Muscle of leg (tissue), 11 donors: Measurements from ENCODE around the gene CCNF. TPM values are rescaled to one million over a fixed set of nuclear protein-coding genes. Genes with fewer than 3 reads are reported as not detected.
A peak's percentile ranks its signal among the peaks of the same experiment; 100 is the strongest.
"Not testable (repeated sequence)": the region's sequence is repeated elsewhere in the genome, so short reads cannot be mapped to it uniquely, and the experiment has no call there.

ENCODE experiments used
- DNase-seq: peaks from one replicate; pipeline ENCODE4 v3.0.0; 2013
- H3K27ac ChIP-seq: one replicate; pipeline ENCODE4 v1.5.1; 2013; ENCODE audit warnings: mild to moderate bottlenecking, low read length, control low read depth
- H3K27me3 ChIP-seq: one replicate; pipeline ENCODE4 v1.6.1; 2013; ENCODE audit warnings: low read length; ENCODE audit not compliant: control insufficient read depth, insufficient read depth
- H3K36me3 ChIP-seq: one replicate; pipeline ENCODE4 v1.6.1; 2013; ENCODE audit warnings: low read length; ENCODE audit not compliant: control insufficient read depth, insufficient read depth
- H3K4me1 ChIP-seq: one replicate; pipeline ENCODE4 v1.6.1; 2013; ENCODE audit warnings: low read length; ENCODE audit not compliant: control insufficient read depth, insufficient read depth
- H3K4me3 ChIP-seq: one replicate; pipeline ENCODE4 v1.5.1; 2013; ENCODE audit warnings: low read length, control low read depth
- H3K9me3 ChIP-seq: replicated peaks from 2 replicates; pipeline ENCODE4 v1.6.1; 2013; ENCODE audit warnings: low read depth, low read length; ENCODE audit not compliant: control insufficient read depth
- WGBS: methylation state at CpG from one replicate; pipeline ENCODE4 v1.1.5; 2013; ENCODE audit warnings: missing lambda C conversion rate; ENCODE audit not compliant: insufficient coverage; 5-methylcytosine and 5-hydroxymethylcytosine counted together
- polyA plus RNA-seq, 8 donors: library from polyadenylated mRNA; unstranded; fragments of 120-200 nt; gene quantifications; one replicate each; pipeline versions ENCODE4 v1.2.1 to v1.2.3, GENCODE V29; 2013; ENCODE audit warnings: inconsistent platforms in 1 of 8, low replicate concordance in 1 of 8; ENCODE audit not compliant: insufficient read length in 8 of 8, insufficient read depth in 1 of 8
- total RNA-seq: library from RNA; stranded (reverse); fragments of 120-200 nt; gene quantifications from one replicate; pipeline ENCODE4 v1.2.4, GENCODE V29; 2013

The CCNF gene
- total and polyA plus RNA-seq, 9 donors = 5.3 to 9.1 (median 8.0) TPM

GRCh38 chr16:2475413-2476344, 46.4 kb downstream of the CCNF start:
- no peak for DNase-seq
- Histone ChIP-seq H3K4me3 (peak overlapping the region; percentile 48), H3K4me1 (peaks cover 42% of the 10 kb centered on the region), H3K36me3 (no peaks in the 10 kb centered on the region), H3K27ac (no peak overlapping the region), H3K27me3 (peaks cover 18% of the 10 kb centered on the region), H3K9me3 (no peaks in the 10 kb centered on the region)
- 10% methylated on average over 52 of the region's 55 CpGs for WGBS

DNA sequence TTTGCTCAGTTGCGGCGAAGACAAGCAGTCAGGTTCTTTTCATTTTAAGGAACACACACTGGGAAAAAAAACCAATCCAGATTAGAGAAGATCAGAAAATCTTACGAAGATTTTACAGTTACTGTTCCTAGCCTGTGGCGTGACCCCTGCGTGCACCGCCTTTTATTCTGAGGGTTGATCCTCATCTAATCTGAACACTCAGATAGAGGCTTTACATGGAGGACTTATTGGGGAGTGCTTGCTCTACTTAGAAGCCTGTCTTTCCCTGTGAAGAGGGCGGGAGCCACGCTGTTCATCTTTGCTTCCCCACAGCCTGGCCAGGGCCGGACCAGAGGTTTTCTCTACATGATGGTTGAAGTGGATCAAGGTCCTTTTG, 47.1 kb downstream of the CCNF start:
- Histone ChIP-seq H3K4me1 (peaks cover 44% of the 10 kb centered on the region), H3K27me3 (peaks cover 17% of the 10 kb centered on the region), H3K9me3 (no peaks in the 10 kb centered on the region), H3K4me3 (no peak overlapping the region), H3K36me3 (no peaks in the 10 kb centered on the region), H3K27ac (no peak overlapping the region)
- 95% methylated on average over 3 of the region's 9 CpGs for WGBS
- DNase-seq = no peak

- Histone ChIP-seq H3K4me3 (no peak overlapping the region), H3K9me3 (no peaks in the 10 kb centered on the region), H3K27me3 (peaks cover 16% of the 10 kb centered on the region), H3K36me3 (no peaks in the 10 kb centered on the region), H3K27ac (no peak overlapping the region), H3K4me1 (peaks cover 47% of the 10 kb centered on the region)
- no peak for DNase-seq
- WGBS = 86% methylated on average over 1 of the region's 3 CpGs
Observed at GRCh38 chr16:2476741-2477140, 47.5 kb downstream of the CCNF start.

DNA sequence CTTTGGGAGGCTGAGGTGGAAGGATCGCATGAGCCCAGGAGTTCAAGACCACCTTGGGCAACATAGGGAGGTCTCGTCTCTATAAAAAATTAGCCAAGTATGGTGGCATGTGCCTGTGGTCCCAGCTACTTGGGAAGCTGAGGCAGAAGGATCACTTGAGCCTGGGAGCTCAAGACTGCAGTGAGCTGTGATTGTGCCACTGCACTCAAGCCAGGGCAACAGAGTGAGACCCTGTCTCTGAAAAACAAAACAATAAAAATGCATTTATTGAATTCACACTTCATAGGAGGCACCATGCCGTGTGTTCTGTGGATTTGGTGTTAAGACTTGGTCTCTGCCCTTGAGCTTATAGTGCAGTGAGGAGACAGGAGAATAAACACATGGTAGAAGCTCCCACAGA, 48.1 kb downstream of the CCNF start:
- no peaks in the 10 kb centered on the region for H3K9me3 ChIP-seq
- WGBS = 92% methylated on average over 3 of the region's 3 CpGs
- no peak overlapping the region for H3K4me3 ChIP-seq
- H3K4me1 ChIP-seq = peaks cover 47% of the 10 kb centered on the region
- no peak for DNase-seq
- peaks cover 11% of the 10 kb centered on the region for H3K27me3 ChIP-seq
- no peaks in the 10 kb centered on the region for H3K36me3 ChIP-seq
- H3K27ac ChIP-seq = no peak overlapping the region

GRCh38 chr16:2478279-2478678, 49.0 kb downstream of the CCNF start:
- Histone ChIP-seq H3K4me3 (no peak overlapping the region), H3K27me3 (peaks cover 2% of the 10 kb centered on the region), H3K27ac (no peak overlapping the region), H3K4me1 (peaks cover 47% of the 10 kb centered on the region), H3K9me3 (no peaks in the 10 kb centered on the region), H3K36me3 (no peaks in the 10 kb centered on the region)
- 71% methylated on average over 7 of the region's 8 CpGs for WGBS
- DNase-seq = no peak

DNA sequence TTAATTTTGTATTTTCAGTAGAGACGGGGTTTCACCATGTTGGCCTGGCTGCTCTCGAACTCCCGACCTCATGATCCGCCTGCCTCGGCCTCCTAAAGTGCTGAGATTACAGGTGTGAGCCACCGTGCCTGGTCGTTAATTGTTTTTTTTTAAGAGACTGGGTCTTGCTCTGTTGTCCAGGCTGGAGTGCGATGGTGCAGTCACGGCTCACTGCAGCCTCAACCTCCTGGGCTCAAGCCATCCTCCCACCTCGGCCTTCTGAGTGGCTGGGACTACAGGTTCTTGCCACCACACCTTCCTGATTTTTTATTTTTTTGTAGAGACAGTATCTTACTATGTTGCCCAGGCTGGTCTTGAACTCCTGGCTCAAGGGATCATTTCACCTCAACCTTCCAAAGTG, 50.7 kb downstream of the CCNF start:
- H3K4me1 ChIP-seq = peaks cover 62% of the 10 kb centered on the region
- 99% methylated on average over 8 of the region's 10 CpGs for WGBS

DNA sequence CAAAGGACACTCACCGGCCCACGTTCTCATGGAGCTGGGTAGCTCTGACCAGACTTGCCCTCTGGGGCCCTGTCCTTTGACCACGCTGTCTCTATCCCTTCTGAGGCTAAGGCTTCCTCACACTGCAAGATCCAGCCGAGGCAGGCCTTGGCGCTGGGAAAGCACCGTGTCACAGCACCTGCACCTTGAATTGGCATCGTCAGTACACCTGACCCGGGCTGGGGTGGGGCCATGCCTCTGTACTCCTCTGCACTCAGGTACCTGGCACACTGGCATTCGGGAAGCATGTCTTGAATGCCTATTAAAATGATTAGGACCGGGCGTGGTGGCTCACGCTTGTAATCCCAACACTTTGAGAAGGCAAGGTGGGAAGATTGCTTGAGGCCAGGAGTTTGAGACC, 51.7 kb downstream of the CCNF start:
- Histone ChIP-seq H3K4me1 (peaks cover 59% of the 10 kb centered on the region), H3K27ac (no peak overlapping the region), H3K36me3 (peaks cover 9% of the 10 kb centered on the region), H3K9me3 (no peaks in the 10 kb centered on the region), H3K27me3 (no peaks in the 10 kb centered on the region), H3K4me3 (no peak overlapping the region)
- DNase-seq = no peak
- 85% methylated on average over 9 of the region's 12 CpGs for WGBS

More for the DNA sequence above, 50.7 kb downstream of the CCNF start:
- H3K27ac ChIP-seq, DNase-seq, H3K4me3 ChIP-seq, H3K9me3 ChIP-seq, H3K36me3 ChIP-seq, H3K27me3 ChIP-seq: not testable (repeated sequence)

DNA sequence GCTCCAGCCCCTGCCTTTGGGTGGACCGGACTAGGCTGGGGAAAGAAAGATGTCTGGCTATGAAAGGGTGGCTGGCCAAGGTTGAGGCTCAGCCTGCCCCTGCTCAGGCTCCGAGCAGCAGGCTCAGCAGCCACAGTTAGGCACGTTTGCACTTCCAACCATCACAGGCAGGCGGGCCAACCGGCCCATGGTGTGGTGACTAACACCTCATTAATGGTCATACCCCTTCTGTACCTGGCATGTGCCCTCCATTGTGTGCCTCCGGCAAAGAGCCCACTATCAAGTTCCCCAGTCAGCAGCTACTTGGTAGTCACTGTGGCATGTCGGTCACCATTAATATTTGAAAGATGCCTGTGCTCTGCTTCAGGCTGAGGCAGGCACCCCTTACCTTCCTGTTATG, 52.4 kb downstream of the CCNF start:
- no peak overlapping the region for H3K4me3 ChIP-seq
- H3K36me3 ChIP-seq = peaks cover 11% of the 10 kb centered on the region
- peaks cover 62% of the 10 kb centered on the region for H3K4me1 ChIP-seq
- H3K27me3 ChIP-seq = no peaks in the 10 kb centered on the region
- WGBS = 51% methylated on average over 4 of the region's 7 CpGs
- peak overlapping the region; percentile 93 for H3K27ac ChIP-seq
- no peaks in the 10 kb centered on the region for H3K9me3 ChIP-seq
- no peak for DNase-seq

DNA sequence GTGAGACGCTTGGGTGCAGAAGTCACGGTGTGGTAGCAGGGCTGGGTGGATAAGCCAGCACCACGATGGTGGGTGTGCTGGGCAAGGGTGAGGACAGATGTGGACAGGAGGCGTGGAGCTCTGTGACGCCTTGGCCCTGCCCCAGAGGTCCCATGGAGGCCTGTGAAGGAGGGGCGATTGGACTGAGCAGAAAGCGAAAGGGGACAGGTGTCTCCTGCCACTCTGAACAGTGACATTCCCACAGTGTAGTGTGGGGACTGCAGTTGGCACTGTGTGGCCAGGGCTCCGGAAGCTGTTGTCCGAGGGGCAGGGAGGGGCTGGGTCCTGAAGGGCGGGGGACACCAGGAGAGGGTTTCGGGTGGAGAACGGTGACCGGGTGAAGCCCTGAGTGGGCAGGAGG, 53.0 kb downstream of the CCNF start:
- WGBS = 52% methylated on average over 13 of the region's 13 CpGs
- H3K36me3 ChIP-seq = peaks cover 11% of the 10 kb centered on the region
- DNase-seq = peak; percentile 72
- H3K27ac ChIP-seq = peak overlapping the region; percentile 93
- H3K27me3 ChIP-seq = no peaks in the 10 kb centered on the region
- H3K4me1 ChIP-seq = peaks cover 68% of the 10 kb centered on the region
- no peaks in the 10 kb centered on the region for H3K9me3 ChIP-seq
- H3K4me3 ChIP-seq = peak overlapping the region; percentile 25

GRCh38 chr16:2482708-2483534, 53.7 kb downstream of the CCNF start:
- Histone ChIP-seq H3K27me3 (no peaks in the 10 kb centered on the region), H3K36me3 (peaks cover 11% of the 10 kb centered on the region), H3K9me3 (no peaks in the 10 kb centered on the region), H3K4me1 (peaks cover 71% of the 10 kb centered on the region), H3K27ac (peak overlapping the region; percentile 93), H3K4me3 (peak overlapping the region; percentile 25)
- peak; percentile 91 for DNase-seq
- WGBS = 39% methylated on average over 20 of the region's 32 CpGs
